Activated T-helper 1 cell treated with Interleukin-2 at 50 U/mL for 16 hours (primary cell): Measurements from ENCODE around the gene NPC1.
"Not testable (repeated sequence)": the region's sequence is repeated elsewhere in the genome, so short reads cannot be mapped to it uniquely, and the experiment has no call there.

ENCODE experiments used
- DNase-seq: peaks from one replicate; pipeline ENCODE4 v3.0.0-alpha.2; 2020; ENCODE audit warnings: low read depth

Gene NPC1

GRCh38 chr18:23575309-23575651, 11.0 kb downstream of the NPC1 start:
- no peak for DNase-seq

DNA sequence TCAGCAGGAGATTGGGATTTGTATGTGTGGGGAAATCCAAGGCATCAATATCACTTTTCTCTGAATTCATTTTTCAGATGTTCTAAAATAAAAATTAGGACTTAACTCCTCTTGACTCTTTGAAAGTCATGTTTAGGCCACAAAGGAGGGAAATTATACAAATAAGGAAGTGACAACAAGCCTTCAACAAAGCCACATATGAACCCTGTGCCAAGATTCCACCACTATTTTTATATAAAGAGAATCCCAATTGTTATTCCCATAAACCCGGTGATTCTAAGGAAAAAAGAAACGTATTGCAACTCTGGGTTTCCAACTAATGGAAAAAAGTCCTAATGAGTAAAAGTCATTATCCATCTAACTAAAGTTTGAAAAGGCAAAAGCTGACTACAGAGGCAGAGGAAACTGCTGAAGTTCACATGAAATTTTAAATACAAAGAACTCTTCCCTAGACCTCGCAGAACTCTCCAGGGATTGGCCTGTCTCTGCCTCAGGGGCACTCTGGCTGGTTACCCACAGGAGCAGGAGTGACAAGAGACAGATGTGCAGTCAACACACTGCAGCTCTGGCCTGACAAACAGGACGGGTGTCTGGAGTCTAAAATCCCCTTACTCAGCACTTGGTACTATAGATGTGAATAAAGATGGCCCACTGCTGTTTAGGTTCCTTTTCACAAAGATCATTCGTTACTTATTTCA, 11.5 kb downstream of the NPC1 start:
- DNase-seq: no peak

GRCh38 chr18:23573626-23574431, 12.5 kb downstream of the NPC1 start:
- DNase-seq: no peak

GRCh38 chr18:23573020-23573419, 13.3 kb downstream of the NPC1 start:
- DNase-seq: no peak

DNA sequence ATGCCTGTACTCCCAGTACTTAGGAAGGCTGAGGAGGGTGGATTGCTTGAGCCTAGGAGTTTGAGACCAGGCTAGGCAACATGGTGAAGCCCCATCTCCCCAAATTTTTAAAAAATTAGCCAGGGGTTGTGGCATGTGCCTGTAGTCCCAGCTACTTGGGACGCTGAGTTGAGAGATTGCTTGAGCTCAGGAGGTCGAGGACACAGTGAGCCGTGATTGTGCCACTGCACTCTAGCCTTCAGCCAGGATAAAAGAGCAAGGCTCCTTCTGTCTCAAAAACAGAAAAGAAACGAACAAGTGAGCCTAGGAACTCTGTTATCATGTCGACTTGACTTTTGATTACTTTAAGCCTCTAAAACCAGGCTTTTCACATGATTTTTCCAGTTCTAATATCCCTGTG, 13.7 kb downstream of the NPC1 start:
- no peak for DNase-seq

DNA sequence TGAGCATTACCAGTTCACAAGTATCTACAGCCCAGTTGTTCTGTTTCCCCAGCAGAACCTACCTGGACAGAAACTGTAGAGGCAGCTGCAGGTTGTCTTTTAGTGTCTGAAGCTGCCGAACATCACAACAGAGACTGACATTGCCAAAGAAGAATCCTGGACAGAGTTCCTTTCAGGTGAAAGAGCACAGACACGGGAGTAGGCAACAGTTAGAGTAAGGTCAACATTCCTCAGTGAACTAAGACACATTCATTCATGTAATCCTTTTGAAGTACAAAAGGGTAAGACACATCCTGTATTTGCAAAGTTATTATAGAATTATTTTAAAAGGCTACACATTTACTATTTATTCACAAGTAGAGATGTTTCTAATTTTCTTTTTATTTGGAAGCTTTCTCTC, 14.3 kb downstream of the NPC1 start:
- DNase-seq: no peak

DNA sequence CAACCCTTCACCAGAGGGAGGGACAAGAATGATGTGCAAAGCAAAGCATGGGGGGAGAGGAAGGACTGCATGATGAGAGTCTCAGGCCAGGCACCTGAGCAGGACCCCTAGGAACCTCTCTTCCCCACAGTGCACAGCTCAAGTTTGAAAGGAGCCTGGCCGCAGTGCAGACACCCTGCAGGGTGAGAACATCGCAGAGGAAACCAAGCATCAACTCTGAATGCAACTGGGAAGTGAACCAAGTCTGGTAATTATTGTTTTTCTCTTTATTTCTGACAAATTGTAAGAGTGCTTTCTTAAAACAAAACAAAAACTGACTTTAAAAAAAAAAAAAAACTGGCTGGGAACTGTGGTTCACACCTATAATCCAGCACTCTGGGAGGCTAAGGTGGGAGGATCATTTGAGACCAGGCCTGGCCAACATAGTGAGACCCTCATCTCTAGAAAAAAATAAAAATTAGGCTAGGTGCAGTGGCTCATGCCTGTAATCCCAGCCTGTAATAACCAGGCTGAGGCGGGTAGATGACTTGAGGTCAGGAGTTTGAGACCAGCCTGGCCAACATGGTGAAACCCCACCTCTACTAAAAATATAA, 15.3 kb downstream of the NPC1 start:
- no peak for DNase-seq

- no peak for DNase-seq
Observed at GRCh38 chr18:23569299-23570063, 16.8 kb downstream of the NPC1 start.

DNA sequence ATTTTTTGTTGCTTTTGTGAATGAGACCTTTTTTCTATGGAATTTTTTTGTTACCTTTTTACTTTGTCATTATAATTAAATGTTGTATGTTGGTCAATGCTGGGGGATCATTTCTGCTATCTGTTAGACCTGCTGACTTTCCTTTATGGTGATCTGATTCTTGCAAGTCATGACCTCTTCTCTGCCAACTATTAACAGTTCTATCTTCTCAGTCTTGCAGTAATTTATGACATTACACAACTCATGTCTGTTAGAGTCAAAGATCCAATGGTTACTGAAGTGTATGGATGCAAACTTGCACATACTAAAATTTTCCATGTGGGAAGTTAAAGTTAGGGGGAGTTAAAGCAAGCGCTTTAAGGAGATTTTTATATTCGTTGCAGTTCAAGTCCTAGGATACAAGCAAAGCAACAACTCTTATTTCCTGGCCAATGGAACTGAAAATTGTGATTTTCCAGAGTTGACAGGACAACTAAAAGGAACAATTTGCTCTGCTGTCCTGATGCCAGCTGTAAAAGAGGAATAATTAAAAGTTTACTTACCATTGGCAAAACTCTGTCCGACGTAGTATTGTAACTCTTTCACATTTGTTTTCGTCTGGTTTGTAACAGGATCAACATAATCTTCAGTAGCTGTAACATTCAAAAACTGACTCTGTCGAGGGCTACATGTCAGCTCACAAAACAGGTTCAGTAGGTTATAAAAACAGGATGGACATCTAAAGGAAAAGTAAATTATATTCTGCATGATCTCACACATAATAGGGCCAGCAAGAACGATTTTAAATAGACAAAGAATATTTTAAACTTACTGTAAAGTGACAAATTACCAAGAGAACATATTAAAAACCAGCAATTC, 17.8 kb downstream of the NPC1 start:
- no peak for DNase-seq

- no peak for DNase-seq
Observed at GRCh38 chr18:23567671-23568070, 18.6 kb downstream of the NPC1 start.

GRCh38 chr18:23565916-23566547, 20.3 kb downstream of the NPC1 start:
- DNase-seq: no peak

DNA sequence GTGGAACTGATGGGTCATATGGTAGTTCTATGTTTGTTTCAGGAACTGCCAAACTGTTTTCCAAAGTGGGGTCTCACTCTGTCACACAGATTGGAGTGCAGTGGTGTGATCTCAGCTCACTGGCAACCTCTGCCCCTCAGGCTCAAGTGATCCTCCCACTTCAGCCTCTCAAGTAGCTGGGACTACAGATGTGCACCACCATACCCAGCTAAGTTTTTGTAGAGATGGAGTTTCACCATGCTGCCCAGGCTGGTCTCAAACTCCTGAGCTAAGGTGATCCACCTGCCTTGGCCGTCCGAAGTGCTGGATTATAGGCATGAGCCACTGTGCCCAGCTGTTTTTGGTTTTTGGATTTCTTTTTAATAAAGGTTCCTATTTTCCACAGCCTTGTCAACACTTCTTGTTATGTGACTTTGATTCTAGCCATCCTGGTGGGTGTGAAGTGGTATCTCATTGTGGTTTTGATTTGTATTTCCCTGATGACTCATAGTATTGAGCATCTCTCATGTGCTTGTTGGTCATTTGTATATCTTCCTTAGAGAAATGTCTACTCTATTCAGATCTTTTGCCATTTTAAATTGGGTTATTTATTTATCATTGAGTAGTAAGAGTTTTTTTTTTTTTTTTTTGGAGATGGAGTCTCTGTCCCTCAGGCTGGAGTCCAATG, 22.8 kb downstream of the NPC1 start:
- no peak for DNase-seq

DNA sequence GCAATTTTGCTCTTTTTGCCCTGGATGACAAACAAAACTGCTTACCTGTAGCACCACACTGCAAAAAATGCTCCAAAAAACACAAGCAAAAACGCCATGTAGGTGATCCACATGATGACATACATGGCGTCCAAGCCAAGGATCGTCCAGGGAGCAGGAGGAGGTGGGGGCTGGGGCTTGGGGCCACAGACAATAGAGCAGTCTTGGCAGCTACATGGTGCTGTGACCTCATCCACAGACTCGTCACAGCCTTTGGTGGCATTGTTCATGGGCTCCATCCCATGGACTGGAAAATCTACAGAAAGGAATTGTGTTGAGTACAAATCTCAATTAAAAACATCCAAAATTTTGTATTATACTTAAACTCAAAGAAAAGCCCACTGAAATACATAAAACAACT, 26.1 kb downstream of the NPC1 start:
- no peak for DNase-seq

- DNase-seq: not testable (repeated sequence)
Observed at GRCh38 chr18:23557511-23557910, 28.8 kb downstream of the NPC1 start.

GRCh38 chr18:23556145-23556780, 30.0 kb downstream of the NPC1 start:
- no peak for DNase-seq

DNA sequence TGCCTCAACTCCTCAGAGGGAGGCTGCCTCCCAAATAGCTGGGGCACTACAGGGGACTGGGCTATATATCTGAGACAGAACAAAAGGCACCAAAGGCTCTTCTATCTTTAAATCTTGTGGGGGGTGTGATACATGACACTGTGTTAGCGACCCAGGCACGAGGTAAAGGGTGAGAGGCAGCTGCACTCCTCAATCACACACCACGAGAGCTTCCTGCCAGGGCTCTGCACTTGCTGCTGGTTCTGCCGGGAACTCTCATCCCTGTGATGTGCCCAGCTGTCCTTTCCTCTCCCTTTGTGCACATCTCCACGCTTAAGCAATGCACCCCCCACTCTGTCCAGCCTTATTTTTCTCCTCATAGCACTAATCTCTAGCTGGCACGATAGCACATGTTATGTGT, 32.4 kb downstream of the NPC1 start:
- no peak for DNase-seq

DNA sequence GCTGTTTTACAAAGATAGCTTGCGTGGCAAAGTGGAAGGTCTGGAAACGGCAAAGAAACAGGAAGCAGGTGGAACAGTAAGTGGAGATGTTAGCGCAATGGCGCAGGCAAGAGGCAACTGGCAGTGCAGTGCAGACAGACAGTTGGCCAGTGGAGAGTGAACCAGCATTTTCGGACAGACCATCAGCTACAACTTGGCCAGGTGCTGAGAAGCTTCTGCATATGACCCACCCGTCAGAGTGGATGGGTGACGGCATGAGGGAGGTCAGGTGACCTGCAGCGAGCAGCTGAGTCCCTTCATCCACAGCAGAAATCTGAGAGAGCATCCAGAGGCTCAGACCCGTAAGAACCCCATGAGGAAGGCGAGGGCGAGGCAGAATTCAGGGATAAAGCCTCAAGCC, 33.8 kb downstream of the NPC1 start:
- DNase-seq: no peak

DNA sequence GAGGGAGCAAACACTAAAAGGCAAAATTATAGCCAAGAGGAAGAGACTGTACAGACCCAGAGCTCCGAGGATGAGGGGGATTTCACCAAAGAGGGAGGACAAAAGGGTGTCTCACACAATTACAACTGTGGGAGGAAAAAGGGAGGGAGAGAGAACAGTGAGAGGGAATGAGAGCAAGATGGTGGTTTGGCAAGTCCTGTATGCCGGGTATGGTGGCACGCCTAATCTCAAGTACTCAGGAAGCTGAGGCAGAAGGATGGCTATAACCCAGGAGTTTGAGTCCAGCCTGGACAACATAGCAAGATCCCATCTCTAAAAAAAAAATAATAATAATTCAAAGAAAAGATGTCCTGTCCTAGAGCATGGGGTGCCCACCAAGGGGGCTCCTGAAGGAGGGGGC, 34.3 kb downstream of the NPC1 start:
- no peak for DNase-seq

- no peak for DNase-seq
Observed at GRCh38 chr18:23550898-23551297, 35.4 kb downstream of the NPC1 start.

GRCh38 chr18:23548719-23549118, 37.6 kb downstream of the NPC1 start:
- DNase-seq: no peak
